Skeletal muscle tissue (tissue), 4 donors: ENCODE results near the gene UNC5A. TPM values are rescaled to one million over a fixed set of nuclear protein-coding genes. Genes with fewer than 3 reads are reported as not detected.

ENCODE experiments used
- H3K27ac ChIP-seq: one replicate; pipeline ENCODE4 v1.7.0; 2013; ENCODE audit warnings: mild to moderate bottlenecking, low read depth, low read length, inconsistent platforms
- H3K27me3 ChIP-seq, 3 donors: one replicate each; pipeline ENCODE4 v1.7.0; 2013; ENCODE audit warnings: low read length in 3 of 3; ENCODE audit not compliant: control insufficient read depth in 3 of 3, insufficient read depth in 3 of 3
- H3K36me3 ChIP-seq, 3 donors: one replicate each; pipeline ENCODE4 v1.7.0; 2013; ENCODE audit warnings: low read length in 3 of 3; ENCODE audit not compliant: control insufficient read depth in 3 of 3, insufficient read depth in 3 of 3
- H3K4me1 ChIP-seq, 3 donors: one replicate each; pipeline ENCODE4 v1.7.0; 2013; ENCODE audit warnings: low read length in 3 of 3, mild to moderate bottlenecking in 3 of 3; ENCODE audit not compliant: control insufficient read depth in 3 of 3, insufficient read depth in 3 of 3
- H3K4me3 ChIP-seq, 3 donors: one replicate each; pipeline ENCODE4 v1.7.0; 2013; ENCODE audit warnings: low read length in 3 of 3
- H3K9ac ChIP-seq, 3 donors: one replicate each; pipeline ENCODE4 v1.7.0; 2013; ENCODE audit warnings: low read length in 3 of 3, mild to moderate bottlenecking in 3 of 3, moderate library complexity in 2 of 3, low read depth in 1 of 3
- H3K9me3 ChIP-seq, 3 donors: one replicate each; pipeline ENCODE4 v1.7.0; 2013; ENCODE audit warnings: low read length in 3 of 3; ENCODE audit not compliant: control insufficient read depth in 3 of 3
- total RNA-seq: library from RNA; depleted of rRNA; stranded (reverse); fragments of >200 nt; gene quantifications from one replicate; pipeline ENCODE4 v1.2.3, GENCODE V29; 2014
- donor health status: Osteomylitis.

The UNC5A gene
- not detected for total RNA-seq

DNA sequence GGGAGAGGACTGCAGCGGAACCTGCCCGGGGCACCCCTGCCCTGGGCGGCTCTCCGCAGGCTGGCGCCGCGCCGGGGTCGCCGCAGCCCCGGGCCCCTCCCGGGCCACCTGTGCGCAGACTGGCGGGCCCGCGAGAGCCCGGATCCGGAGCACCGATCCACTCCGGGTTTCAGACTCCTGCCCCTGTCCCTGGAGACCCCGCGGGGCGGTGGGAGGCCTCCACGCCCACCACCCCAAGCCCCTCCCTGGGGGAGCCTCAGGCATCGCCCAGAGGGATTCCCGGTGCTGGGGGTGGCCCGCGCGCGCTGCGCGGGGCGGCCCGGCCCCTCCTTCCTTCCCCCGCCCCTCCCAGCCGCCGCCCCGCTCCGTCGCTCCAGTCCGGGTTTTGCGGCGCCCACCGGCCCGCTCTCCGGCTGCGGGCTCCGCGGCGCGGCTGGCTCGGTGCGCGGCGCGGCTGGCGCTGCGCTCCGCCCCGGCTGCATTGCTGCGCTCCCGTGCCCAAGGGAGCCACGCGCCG, at the start of gene UNC5A:
TSS of gene UNC5A (plus strand) at position 479 of the 517 bp plus-strand sequence. CDS start 192 bp downstream, outside the sequence.
- Histone ChIP-seq H3K4me3 (peak within 1 kb of the TSS in 2 of 3 donors; percentile 23 to 49), H3K27ac (no peak within 1 kb of the TSS), H3K4me1 (peaks cover 5 to 15% (median 7%) of the 10 kb centered on the region in 3 donors), H3K27me3 (peaks cover 71 to 79% (median 76%) of the 10 kb centered on the region in 3 donors), H3K9ac (no peak within 1 kb of the TSS), H3K36me3 (no peaks in the 10 kb centered on the region), H3K9me3 (no peaks in the 10 kb centered on the region)

GRCh38 chr5:176761755-176762154, 48.6 kb upstream of the UNC5A start:
- Histone ChIP-seq H3K4me1 (no peaks in the 10 kb centered on the region), H3K9me3 (peaks cover 0 to 3% (median 2%) of the 10 kb centered on the region in 3 donors), H3K27me3 (peaks cover 0 to 14% (median 0%) of the 10 kb centered on the region in 3 donors), H3K9ac (no peak overlapping the region), H3K27ac (no peak overlapping the region), H3K36me3 (no peaks in the 10 kb centered on the region), H3K4me3 (no peak overlapping the region)

DNA sequence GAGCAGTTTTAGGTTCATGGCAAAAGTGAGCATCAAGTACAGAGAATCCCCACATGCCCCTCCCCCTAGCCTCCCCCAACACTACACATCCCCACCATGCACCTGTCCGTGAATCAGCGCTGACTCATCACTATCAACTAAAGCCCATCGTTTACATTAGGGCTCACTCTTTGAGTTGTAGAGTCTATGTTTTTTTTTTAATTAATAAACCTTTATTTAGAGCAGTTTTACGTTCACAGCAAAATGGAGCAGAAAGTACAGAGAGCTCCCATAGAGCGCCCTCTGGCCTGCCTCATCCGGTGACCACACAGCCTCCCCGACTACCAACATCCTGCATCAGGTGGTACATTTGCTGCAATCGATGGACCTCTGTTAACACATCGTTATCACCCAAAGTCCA, 47.9 kb upstream of the UNC5A start:
- Histone ChIP-seq H3K27ac (no peak overlapping the region), H3K27me3 (peaks cover 0 to 13% (median 0%) of the 10 kb centered on the region in 3 donors), H3K36me3 (no peaks in the 10 kb centered on the region), H3K4me1 (no peaks in the 10 kb centered on the region), H3K4me3 (no peak overlapping the region), H3K9ac (no peak overlapping the region), H3K9me3 (peaks cover 0 to 3% (median 2%) of the 10 kb centered on the region in 3 donors)

DNA sequence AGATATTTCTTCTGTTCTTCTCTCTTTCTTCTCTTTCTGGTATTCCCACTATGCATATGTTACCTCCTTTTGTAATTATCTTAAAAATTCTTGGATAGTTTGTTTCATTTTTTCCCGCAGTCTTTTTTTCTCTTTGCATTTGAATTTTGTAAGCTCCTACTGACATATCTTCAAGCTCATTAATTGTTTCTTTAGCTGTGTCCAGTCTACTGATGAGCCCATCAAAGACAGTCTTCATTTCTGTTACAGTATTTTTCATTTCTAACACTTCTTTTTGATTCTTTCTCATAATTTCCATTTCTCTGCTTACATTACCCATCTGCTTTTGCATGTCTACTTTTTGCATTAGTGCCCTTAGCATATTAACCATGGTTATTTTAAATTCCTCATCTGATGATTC, 44.7 kb upstream of the UNC5A start:
- no peaks in the 10 kb centered on the region for H3K36me3 ChIP-seq
- peaks cover 0 to 3% (median 2%) of the 10 kb centered on the region in 3 donors for H3K9me3 ChIP-seq
- no peak overlapping the region for H3K4me3 ChIP-seq
- H3K27ac ChIP-seq: no peak overlapping the region
- H3K9ac ChIP-seq: no peak overlapping the region
- H3K4me1 ChIP-seq: no peaks in the 10 kb centered on the region
- peaks cover 11 to 22% (median 17%) of the 10 kb centered on the region in 3 donors for H3K27me3 ChIP-seq

DNA sequence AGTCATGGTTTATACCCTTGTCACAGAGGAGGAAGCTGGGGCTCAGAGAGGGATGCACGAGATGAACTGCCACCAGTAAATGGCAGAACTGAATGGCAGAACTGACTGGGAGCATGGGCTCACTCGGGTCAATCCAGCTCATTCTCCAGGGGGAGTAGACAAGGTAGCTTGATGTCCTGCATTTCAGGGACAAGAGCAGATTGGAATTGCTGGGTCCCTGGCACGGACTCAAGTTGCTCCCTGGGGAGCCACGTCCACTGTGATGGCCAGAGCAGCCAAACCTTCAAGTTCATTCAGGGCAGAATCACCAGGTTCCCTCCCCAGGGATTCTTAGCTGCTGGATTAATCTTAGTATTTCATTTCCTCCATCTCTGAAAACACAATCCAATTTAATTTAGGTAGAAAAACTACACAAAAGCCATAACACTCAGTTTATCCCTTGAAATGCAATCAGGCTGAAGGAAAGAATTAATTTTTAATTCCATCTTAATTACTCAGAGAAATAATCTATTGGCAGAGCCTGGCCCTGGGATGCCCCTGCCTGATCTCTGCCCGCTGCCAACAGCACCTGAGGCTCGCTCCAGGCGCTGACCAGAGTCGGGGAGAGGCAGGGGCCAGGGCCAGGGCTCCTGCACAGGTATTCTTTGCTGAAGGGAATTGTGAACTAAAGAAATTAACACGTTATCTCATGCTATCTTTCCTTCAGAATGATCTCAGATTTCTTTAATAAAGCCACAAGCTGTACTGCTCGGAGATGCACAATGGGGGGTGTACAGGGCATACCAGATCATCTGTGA, 42.0 kb upstream of the UNC5A start:
- Histone ChIP-seq H3K4me1 (no peaks in the 10 kb centered on the region), H3K36me3 (no peaks in the 10 kb centered on the region), H3K4me3 (no peak overlapping the region), H3K27ac (no peak overlapping the region), H3K27me3 (peaks cover 16 to 26% (median 23%) of the 10 kb centered on the region in 3 donors), H3K9ac (no peak overlapping the region), H3K9me3 (peaks cover 0 to 3% (median 2%) of the 10 kb centered on the region in 3 donors)

DNA sequence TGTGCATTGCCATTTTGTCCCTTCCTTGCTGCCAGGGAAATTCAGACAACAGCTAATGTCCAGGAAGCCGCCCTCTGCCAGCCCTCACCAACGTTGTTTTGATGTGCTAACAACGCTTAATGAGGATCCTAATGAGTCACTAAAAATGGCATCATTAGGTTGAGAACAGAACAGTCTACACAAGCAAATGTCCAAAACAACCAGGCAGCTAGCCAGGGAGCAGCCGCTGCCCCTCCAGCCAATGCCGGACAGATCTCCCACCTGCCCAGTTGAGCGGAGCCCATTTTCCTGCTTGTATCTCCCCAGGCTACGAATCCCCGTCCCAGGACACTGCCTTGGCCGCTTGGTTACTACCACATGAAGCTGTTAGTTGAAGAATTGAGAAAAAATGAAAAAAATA, 40.4 kb upstream of the UNC5A start:
- Histone ChIP-seq H3K27ac (no peak overlapping the region), H3K27me3 (peaks cover 21 to 28% (median 26%) of the 10 kb centered on the region in 3 donors), H3K9me3 (peaks cover 0 to 3% (median 2%) of the 10 kb centered on the region in 3 donors), H3K4me1 (no peaks in the 10 kb centered on the region), H3K36me3 (no peaks in the 10 kb centered on the region), H3K4me3 (no peak overlapping the region), H3K9ac (no peak overlapping the region)

- Histone ChIP-seq H3K4me3 (no peak overlapping the region), H3K9me3 (peaks cover 0 to 3% (median 2%) of the 10 kb centered on the region in 3 donors), H3K27me3 (peaks cover 22 to 32% (median 27%) of the 10 kb centered on the region in 3 donors), H3K9ac (no peak overlapping the region), H3K4me1 (no peaks in the 10 kb centered on the region), H3K36me3 (no peaks in the 10 kb centered on the region), H3K27ac (no peak overlapping the region)
Measured at GRCh38 chr5:176770431-176770830, 39.9 kb upstream of the UNC5A start.

DNA sequence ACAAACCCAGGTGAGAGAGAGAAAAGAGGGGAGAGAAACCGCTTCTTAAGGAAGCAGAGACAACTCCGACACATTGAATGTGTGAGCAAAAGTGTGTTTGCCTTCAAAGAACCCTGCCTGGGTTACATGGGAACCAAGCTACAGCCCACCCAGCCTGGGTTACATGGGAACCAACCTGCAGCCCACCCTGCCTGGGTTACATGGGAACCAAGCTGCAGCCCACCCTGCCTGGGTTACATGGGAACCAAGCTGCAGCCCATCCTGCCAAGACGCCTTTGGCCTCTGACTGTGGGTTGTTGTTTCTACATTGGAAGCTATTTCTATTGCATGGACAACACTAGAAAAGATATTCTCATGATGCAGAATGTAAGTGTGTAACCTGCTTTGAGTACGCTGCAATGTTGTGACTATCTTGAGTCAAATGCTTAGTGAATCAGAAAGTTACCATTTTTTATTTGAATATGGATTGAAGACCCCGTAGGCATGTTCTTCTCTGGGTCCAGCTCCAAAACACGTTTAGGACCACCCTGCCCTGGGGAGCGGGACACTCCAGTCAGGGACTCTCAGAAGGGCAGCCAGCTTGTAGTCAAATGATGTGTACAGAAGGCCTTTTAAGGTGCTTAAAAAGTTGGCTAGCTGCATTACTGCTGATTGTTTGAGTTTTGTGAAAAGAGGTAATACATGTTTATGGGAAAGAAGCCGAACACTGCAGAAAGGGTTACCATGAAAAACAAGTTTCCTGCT, 39.1 kb upstream of the UNC5A start:
- Histone ChIP-seq H3K4me1 (no peaks in the 10 kb centered on the region), H3K9ac (no peak overlapping the region), H3K36me3 (no peaks in the 10 kb centered on the region), H3K27me3 (peaks cover 22 to 38% (median 30%) of the 10 kb centered on the region in 3 donors), H3K9me3 (peaks cover 0 to 2% (median 1%) of the 10 kb centered on the region in 3 donors), H3K4me3 (no peak overlapping the region), H3K27ac (no peak overlapping the region)

GRCh38 chr5:176772271-176773210, 37.8 kb upstream of the UNC5A start:
- peaks cover 25 to 47% (median 39%) of the 10 kb centered on the region in 3 donors for H3K27me3 ChIP-seq
- no peak overlapping the region for H3K4me3 ChIP-seq
- no peak overlapping the region for H3K9ac ChIP-seq
- H3K36me3 ChIP-seq: no peaks in the 10 kb centered on the region
- no peaks in the 10 kb centered on the region for H3K9me3 ChIP-seq
- no peak overlapping the region for H3K27ac ChIP-seq
- no peaks in the 10 kb centered on the region for H3K4me1 ChIP-seq
